T-helper 1 cell treated with Interleukin-12 subunit alpha and Interleukin-12 subunit beta and Interleukin-4 antibody, amounts not matched to agents 30 ng/mL and 1 ng/mL, for 36 hours (primary cell): ENCODE results near the gene NRG2. TPM values are rescaled to one million over a fixed set of nuclear protein-coding genes. Genes with fewer than 3 reads are reported as not detected.

Experiments used
- intact Hi-C: fragments of 100-400 bp; cut with micrococcal nuclease; formaldehyde crosslinking; loops from one replicate; pipeline ENCODE4 v1.15.1; 2024
- total RNA-seq: library from RNA; stranded (reverse); gene quantifications from 2 replicates; pipeline ENCODE4 v1.2.3, GENCODE V29; 2022

The NRG2 gene
- total RNA-seq, 1 donor from 2014 or later = 0.27 TPM

DNA sequence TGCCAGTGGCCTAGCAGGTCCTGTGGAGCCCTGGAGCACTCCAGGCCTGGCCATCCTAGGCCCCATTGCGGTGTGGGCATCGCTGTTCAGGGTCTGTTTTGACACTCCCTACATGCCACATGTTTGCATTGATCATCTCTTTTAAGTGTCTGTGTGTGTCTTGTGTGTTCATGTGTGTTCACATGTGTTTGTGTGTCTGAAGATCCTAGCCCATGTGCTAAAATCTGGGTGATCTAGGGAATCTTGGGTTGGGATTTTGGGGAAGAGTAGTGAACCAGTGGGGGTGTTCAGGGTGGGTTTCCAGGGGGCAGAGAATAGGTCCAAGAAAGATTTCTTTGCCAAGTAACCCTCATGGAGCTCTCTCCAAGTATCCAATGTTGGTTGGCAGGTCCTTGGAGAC, 239.1 kb downstream of the NRG2 start:
- intact Hi-C loops = no loop called here

DNA sequence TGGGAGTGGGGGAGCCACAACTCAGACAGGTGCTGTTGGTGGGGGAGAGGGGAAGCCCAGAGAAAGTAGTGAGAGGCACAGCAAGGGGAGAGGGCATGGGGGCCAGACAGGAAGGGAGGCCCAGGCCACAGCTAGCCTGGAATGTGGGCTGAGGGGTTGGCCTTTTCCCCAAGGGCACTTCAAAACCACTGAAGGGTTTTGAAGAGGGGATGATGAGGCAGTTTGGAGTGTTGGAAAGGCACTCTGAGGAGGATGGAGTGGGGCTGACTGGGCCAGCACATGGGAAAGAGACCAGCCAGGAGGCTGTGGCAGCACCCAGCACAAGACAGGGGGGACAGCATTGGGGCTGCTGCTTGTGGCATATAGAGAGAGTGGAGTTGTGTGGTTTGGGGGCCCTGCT, 243.7 kb downstream of the NRG2 start:
- intact Hi-C loops = no loop called here

DNA sequence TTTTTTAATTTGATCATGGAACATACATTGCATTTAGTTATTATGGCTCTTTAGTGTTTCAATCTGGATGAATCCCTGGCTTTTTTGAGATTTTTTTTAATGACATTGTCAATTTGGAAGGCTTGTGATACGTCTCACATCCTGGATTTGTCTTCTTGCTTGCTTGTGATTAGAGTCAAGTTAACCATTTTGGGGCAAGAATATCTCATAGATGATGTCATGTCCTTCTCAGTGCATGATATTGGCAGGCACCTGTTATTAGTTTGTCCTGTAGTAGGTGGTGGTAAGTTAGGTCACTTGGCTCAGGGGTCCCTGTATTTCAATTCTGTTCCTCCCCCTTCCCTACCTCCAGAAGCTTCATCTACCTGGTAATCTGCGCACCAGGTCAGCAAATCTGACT, 244.2 kb downstream of the NRG2 start:
- intact Hi-C loops = no loop called here

DNA sequence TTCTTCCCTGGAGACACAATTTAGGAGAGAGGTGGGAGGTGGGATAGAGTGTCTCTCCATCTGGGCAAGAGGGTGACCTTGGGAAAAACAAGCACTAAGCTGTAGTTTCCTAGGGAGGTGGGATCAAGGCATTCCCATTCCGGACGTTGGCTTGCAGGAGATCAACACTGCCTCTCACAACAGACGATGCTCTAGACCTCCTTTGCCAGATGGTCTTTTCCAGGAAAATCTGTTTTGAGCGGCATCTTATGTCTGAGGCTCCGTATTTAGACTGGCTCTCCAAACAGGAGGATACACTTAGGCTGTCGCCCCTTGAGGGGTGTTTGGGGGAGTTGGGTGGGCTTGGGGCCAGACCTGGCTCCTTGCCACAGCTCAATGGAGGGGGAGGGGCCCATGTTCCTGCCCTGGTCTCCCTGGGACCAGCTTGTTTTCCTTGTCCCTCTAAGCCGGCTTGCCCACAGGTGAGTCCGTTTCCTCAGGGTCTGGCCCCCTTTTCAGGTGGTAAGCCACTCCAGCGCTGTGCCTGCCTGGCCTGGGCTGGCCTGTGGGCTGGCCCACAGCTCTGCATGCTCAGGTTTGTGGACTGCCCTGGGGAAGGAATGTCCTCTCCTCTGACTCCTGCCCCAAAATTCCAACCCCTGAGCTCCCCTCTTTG, 245.1 kb downstream of the NRG2 start:
- intact Hi-C loops = no loop called here

DNA sequence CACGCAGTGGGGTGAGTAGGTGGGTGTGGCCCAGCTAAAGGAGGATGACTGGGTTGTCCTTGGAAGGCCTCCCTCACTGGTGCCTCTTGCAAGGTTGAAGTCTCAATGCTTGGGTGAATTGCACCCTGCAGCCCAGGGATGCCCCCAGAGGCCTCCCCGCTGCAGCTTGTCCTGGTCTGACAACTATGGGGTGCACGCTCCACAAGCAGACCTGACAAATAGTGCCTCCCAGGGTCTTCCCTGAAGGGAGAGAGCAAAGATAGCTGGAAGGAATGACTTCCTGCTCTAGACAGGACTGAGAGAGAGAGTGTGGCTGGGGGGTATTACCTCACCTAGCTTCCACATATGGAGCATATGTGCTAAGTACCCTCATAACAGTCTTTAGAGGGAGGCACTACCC, 245.8 kb downstream of the NRG2 start:
- intact Hi-C loops = no loop called here

Other genes with a start within 250 kb of the NRG2 start
- not detected in 2 replicates for gene PSD2, start 247.5 kb downstream of the NRG2 start, total RNA-seq
- gene PURA, start 70.8 kb upstream of the NRG2 start, total RNA-seq = 12.0 and 14.4 TPM in 2 replicates
- 3.9 and 4.0 TPM in 2 replicates for gene IGIP, start 82.6 kb upstream of the NRG2 start, total RNA-seq
- 14.8 and 15.2 TPM in 2 replicates for gene CYSTM1, start 131.9 kb upstream of the NRG2 start, total RNA-seq